Lung (tissue), 12 donors: Measurements from ENCODE around the gene THSD8. TPM values are rescaled to one million over a fixed set of nuclear protein-coding genes. Genes with fewer than 3 reads are reported as not detected.

Source experiments
- ATAC-seq: fragments of 200-7000 bp; cut with Tn5 transposase; one replicate; pipeline ENCODE4 v1.9.1; 2020; ENCODE audit warnings: moderate number of reproducible peaks; ENCODE audit not compliant: insufficient read depth, low FRiP score
- DNase-seq, 3 donors: peaks; one replicate each; pipeline ENCODE4 v3.0.0-alpha.2; 2013 to 2017
- H3K27ac ChIP-seq, 2 donors: one replicate each; pipeline ENCODE4 v1.5.1; 2013; ENCODE audit warnings: mild to moderate bottlenecking in 2 of 2, moderate library complexity in 2 of 2, control low read depth in 1 of 2, inconsistent platforms in 1 of 2, low read depth in 1 of 2, low read length in 1 of 2
- H3K27me3 ChIP-seq, 3 donors: one replicate each; pipeline ENCODE4 v1.5.1; 2013; ENCODE audit warnings: low read length in 2 of 3; ENCODE audit not compliant: control insufficient read depth in 3 of 3, insufficient read depth in 3 of 3
- H3K36me3 ChIP-seq, 4 donors: one replicate each; pipeline ENCODE4 v1.5.1; 2013; ENCODE audit warnings: low read length in 4 of 4, mild to moderate bottlenecking in 1 of 4, moderate library complexity in 1 of 4; ENCODE audit not compliant: control insufficient read depth in 4 of 4, insufficient read depth in 4 of 4
- H3K4me1 ChIP-seq, 5 donors: one replicate each; pipeline ENCODE4 v1.5.1; 2013; ENCODE audit warnings: low read length in 5 of 5, mild to moderate bottlenecking in 2 of 5, moderate library complexity in 1 of 5; ENCODE audit not compliant: control insufficient read depth in 5 of 5, insufficient read depth in 5 of 5
- H3K4me3 ChIP-seq: one replicate; pipeline ENCODE4 v1.5.1; 2013; ENCODE audit warnings: mild to moderate bottlenecking, control low read depth, moderate library complexity
- H3K9ac ChIP-seq, 2 donors: one replicate each; pipeline ENCODE4 v1.5.1; 2013; ENCODE audit warnings: low read length in 2 of 2, control low read depth in 1 of 2; ENCODE audit not compliant: insufficient read depth in 1 of 2
- H3K9me3 ChIP-seq, 4 donors: one replicate each; pipeline ENCODE4 v1.5.1; 2013; ENCODE audit warnings: low read length in 3 of 4, mild to moderate bottlenecking in 1 of 4, moderate library complexity in 1 of 4; ENCODE audit not compliant: control insufficient read depth in 4 of 4, insufficient read depth in 3 of 4
- CTCF ChIP-seq: IDR thresholded peaks from 2 replicates; pipeline ENCODE4 v1.5.1; 2012; ENCODE audit warnings: mild to moderate bottlenecking; ENCODE audit errors: control extremely low read depth, extremely low read depth
- WGBS, 2 donors: extraction: QIAGEN DNeasy Blood & Tissue Kit; methylation state at CpG; one replicate each; pipeline ENCODE4 v1.1.7; 2013; 5-methylcytosine and 5-hydroxymethylcytosine counted together
- polyA plus RNA-seq, 2 donors: library from polyadenylated mRNA; stranded (reverse); fragments of 200-250 nt; gene quantifications; one replicate each; pipeline ENCODE4 v1.2.1, GENCODE V29; 2013
- total RNA-seq, 2 donors: library from RNA; depleted of rRNA in 1 of 2; stranded (reverse); fragments of >200 nt in 1 of 2; gene quantifications; one replicate each; pipeline ENCODE4 v1.2.1, GENCODE V29; 2014 to 2021
- donor health status: control.
- donor health status: control.
- donor health status: Bipolar disorder and iron deficiency.
- donor health status: healthy.
- donor health status: DM: yes; HTN: yes; CAD: no.

Gene THSD8
- total and polyA plus RNA-seq, 4 donors = 0.10 to 6.2 (median 2.0) TPM

- Histone ChIP-seq H3K27ac (peak overlapping the region; percentile 98 to 100), H3K9ac (peak overlapping the region; percentile 42 to 85), H3K27me3 (no peaks in the 10 kb centered on the region), H3K9me3 (no peaks in the 10 kb centered on the region), H3K36me3 (no peaks in the 10 kb centered on the region), H3K4me1 (peaks cover 0 to 72% (median 30%) of the 10 kb centered on the region in 5 donors), H3K4me3 (peak overlapping the region; percentile 60)
- WGBS, 2 donors = 0 to 1% methylated on average over 50 to 56 of the region's 56 CpGs
- no peak for TF ChIP-seq CTCF
- ATAC-seq (peak; percentile 57), DNase-seq (peak; percentile 97 to 98 (median 97))
Measured at GRCh38 chr19:12789904-12790619, 11.8 kb upstream of the THSD8 start.

GRCh38 chr19:12790628-12791344 is 11.1 kb upstream of the THSD8 start:
- 0 to 1% methylated on average over 20 to 22 of the region's 22 CpGs for WGBS, 2 donors
- H3K36me3 ChIP-seq = no peaks in the 10 kb centered on the region
- ATAC-seq (no peak), DNase-seq (peak in 1 of 3 donors; percentile 41)
- H3K4me1 ChIP-seq = peaks cover 0 to 65% (median 23%) of the 10 kb centered on the region in 5 donors
- H3K4me3 ChIP-seq = peak overlapping the region; percentile 60
- H3K9ac ChIP-seq = peak overlapping the region; percentile 42 to 85
- H3K27me3 ChIP-seq = no peaks in the 10 kb centered on the region
- TF ChIP-seq CTCF = no peak
- H3K27ac ChIP-seq = peak overlapping the region; percentile 98 to 100
- H3K9me3 ChIP-seq = no peaks in the 10 kb centered on the region

- TF ChIP-seq CTCF = no peak
- Histone ChIP-seq H3K27ac (peak within 1 kb of the TSS; percentile 98 to 100), H3K9me3 (no peaks in the 10 kb centered on the region), H3K9ac (peak within 1 kb of the TSS; percentile 63 to 85), H3K36me3 (no peaks in the 10 kb centered on the region), H3K4me3 (peak within 1 kb of the TSS; percentile 95), H3K4me1 (peaks cover 0 to 64% (median 21%) of the 10 kb centered on the region in 5 donors), H3K27me3 (no peaks in the 10 kb centered on the region)
- 0 to 1% methylated on average over 73 of the region's 73 CpGs for whole genome bisulfite sequencing, 2 donors
- ATAC-seq (peak; percentile 42), DNase-seq (peak; percentile 97 to 98 (median 98))
Measured at GRCh38 chr19:12791345-12792050, 10.4 kb upstream of the THSD8 start, which contains the start of gene JUNB. Gene JUNB (plus strand): TSS chr19:12791486. CDS start chr19:12791772, 286 bp downstream.
